HFFc6 (cell line): ENCODE measurements around the gene SLC6A3. TPM values are rescaled to one million over a fixed set of nuclear protein-coding genes. Genes with fewer than 3 reads are reported as not detected.

Source experiments
- DNase-seq: peaks from one replicate; pipeline ENCODE4 v3.0.0-alpha.2; 2018
- H3K27ac Mint-ChIP-seq: 2 replicates; pipeline ENCODE4 v1.8.0; 2020; ENCODE audit warnings: mild to moderate bottlenecking, mixed read lengths
- H3K27me3 Mint-ChIP-seq: 2 replicates; pipeline ENCODE4 v1.8.0; 2021; ENCODE audit warnings: mild to moderate bottlenecking, moderate library complexity, mixed read lengths; ENCODE audit not compliant: insufficient read depth
- H3K36me3 Mint-ChIP-seq: 2 replicates; pipeline ENCODE4 v1.8.0; 2021; ENCODE audit warnings: low read depth, mixed read lengths
- H3K4me1 Mint-ChIP-seq: 2 replicates; pipeline ENCODE4 v1.8.0; 2020; ENCODE audit warnings: low read depth, mixed read lengths
- H3K4me3 Mint-ChIP-seq: 2 replicates; pipeline ENCODE4 v1.8.0; 2020; ENCODE audit warnings: mild to moderate bottlenecking, moderate library complexity, mixed read lengths
- H3K9me3 Mint-ChIP-seq: 2 replicates; pipeline ENCODE4 v1.8.0; 2020; ENCODE audit warnings: mild to moderate bottlenecking, mixed read lengths
- CTCF ChIP-seq: fragments of 200-600 bp; sonication (generic); IDR thresholded peaks from 2 replicates; pipeline ENCODE4 v1.5.0; 2021; ENCODE audit warnings: antibody characterized with exemption, mild to moderate bottlenecking
- total RNA-seq, 6 experiments: library from RNA; stranded (reverse); fragmentation: NEBNext Ultra II Directional; extraction: Animal tissue kit (Norgen Biotek cat#: 25700); gene quantifications; 2 replicates in 1 of 6; 3 replicates in 5 of 6; pipeline ENCODE4 v1.2.3, GENCODE V29; 2021

The SLC6A3 gene
- total RNA-seq, 6 experiments from 2014 or later, result not detected

GRCh38 chr5:1444361-1445189 is 665 bp downstream of the SLC6A3 start:
- H3K4me3 Mint-ChIP-seq, result no peak overlapping the region
- H3K27me3 Mint-ChIP-seq, result peaks cover 42% of the 10 kb centered on the region

GRCh38 chr5:1443991-1444360 is 1.3 kb downstream of the SLC6A3 start:
- no peak for DNase-seq
- H3K4me1 Mint-ChIP-seq, result no peaks in the 10 kb centered on the region
- H3K27me3 Mint-ChIP-seq, result peaks cover 41% of the 10 kb centered on the region
- H3K4me3 Mint-ChIP-seq, result no peak overlapping the region
- no peak for TF ChIP-seq CTCF
- H3K9me3 Mint-ChIP-seq, result peaks cover 12% of the 10 kb centered on the region
- no peak overlapping the region for H3K27ac Mint-ChIP-seq
- H3K36me3 Mint-ChIP-seq, result peaks cover 6% of the 10 kb centered on the region

More at GRCh38 chr5:1444361-1445189, 665 bp downstream of the SLC6A3 start:
- Mint-ChIP-seq H3K36me3 (peaks cover 6% of the 10 kb centered on the region), H3K27ac (no peak overlapping the region), H3K9me3 (peaks cover 12% of the 10 kb centered on the region), H3K4me1 (no peaks in the 10 kb centered on the region)
- DNase-seq, result no peak
- TF ChIP-seq CTCF, result no peak

GRCh38 chr5:1443171-1443570 is 2.1 kb downstream of the SLC6A3 start:
- no peak overlapping the region for H3K27ac Mint-ChIP-seq
- H3K4me3 Mint-ChIP-seq, result no peak overlapping the region
- H3K27me3 Mint-ChIP-seq, result peaks cover 40% of the 10 kb centered on the region
- TF ChIP-seq CTCF, result no peak
- H3K36me3 Mint-ChIP-seq, result peaks cover 6% of the 10 kb centered on the region
- H3K9me3 Mint-ChIP-seq, result peaks cover 12% of the 10 kb centered on the region
- no peak for DNase-seq
- no peaks in the 10 kb centered on the region for H3K4me1 Mint-ChIP-seq

GRCh38 chr5:1442222-1443145 is 2.8 kb downstream of the SLC6A3 start:
- Mint-ChIP-seq H3K27me3 (peaks cover 37% of the 10 kb centered on the region), H3K9me3 (peaks cover 12% of the 10 kb centered on the region), H3K27ac (no peak overlapping the region), H3K4me1 (peaks cover 2% of the 10 kb centered on the region), H3K36me3 (peaks cover 6% of the 10 kb centered on the region), H3K4me3 (no peak overlapping the region)
- TF ChIP-seq CTCF, result no peak
- DNase-seq, result no peak

- Mint-ChIP-seq H3K36me3 (peaks cover 6% of the 10 kb centered on the region), H3K27me3 (peaks cover 31% of the 10 kb centered on the region), H3K9me3 (peaks cover 12% of the 10 kb centered on the region), H3K4me1 (peaks cover 7% of the 10 kb centered on the region), H3K27ac (no peak overlapping the region), H3K4me3 (no peak overlapping the region)
- no peak for DNase-seq
- no peak for TF ChIP-seq CTCF
These were observed 3.9 kb downstream of the SLC6A3 start for GRCh38 chr5:1441166-1441865.
